Endothelial cell of umbilical vein (primary cell): Measurements from ENCODE around the gene C21orf58. TPM values are rescaled to one million over a fixed set of nuclear protein-coding genes. Genes with fewer than 3 reads are reported as not detected.
A peak's percentile ranks its signal among the peaks of the same experiment; 100 is the strongest.

ENCODE experiments used
- BruUV-seq: library from RNA; stranded (reverse); fragments of 400-500 nt; replicated peaks from 2 replicates; lab custom pipeline; 2021; lab: Mats Ljungman, UMichigan
- CTCF ChIA-PET: fragments of 300-600, 350-600 bp; sonication (Branson Sonifier 250); formaldehyde crosslinking; loops from one replicate; lab custom pipeline; 2021; ENCODE audit warnings: antibody characterized with exemption, inconsistent platforms; lab: Charles Lee
- POLR2A ChIA-PET: fragments of 300-600, 350-600 bp; sonication (Branson Sonifier 250); formaldehyde crosslinking; loops from one replicate; lab custom pipeline; 2021; ENCODE audit warnings: antibody characterized with exemption, inconsistent platforms; lab: Charles Lee
- DNase-seq: peaks from one replicate; pipeline ENCODE4 v3.0.0-alpha.2; 2011; ENCODE audit warnings: low read depth, low spot score
- FAIRE-seq: peaks from 2 replicates; lab custom pipeline; 2011; peaks lifted over from hg19 to GRCh38; lab: Jason Lieb, UNC
- H2AFZ ChIP-seq: 2 replicates; pipeline ENCODE4 v1.6.0; 2012; ENCODE audit warnings: low read depth, low read length, control low read depth, inconsistent platforms
- H3K27ac ChIP-seq: 2 replicates; pipeline ENCODE4 v1.5.1; 2011; ENCODE audit warnings: low read depth, mild to moderate bottlenecking, control low read depth, low read length, moderate library complexity; ENCODE audit not compliant: insufficient read depth
- H3K27me3 ChIP-seq, 2 experiments: 2 replicates each; pipeline versions ENCODE4 v1.6.0 to v1.6.1; 2011; ENCODE audit warnings: low read length in 2 of 2, mixed read lengths in 1 of 2; ENCODE audit not compliant: control insufficient read depth in 2 of 2, insufficient read depth in 2 of 2
- H3K36me3 ChIP-seq, 2 experiments: 2 replicates in 1 of 2; 3 replicates in 1 of 2; pipeline ENCODE4 v1.5.1; 2011; ENCODE audit warnings: low read length in 2 of 2, mild to moderate bottlenecking in 1 of 2, moderate library complexity in 1 of 2; ENCODE audit not compliant: control insufficient read depth in 2 of 2, insufficient read depth in 2 of 2; ENCODE audit errors: extremely low read depth in 1 of 2
- H3K4me1 ChIP-seq: 3 replicates; pipeline ENCODE4 v1.5.1; 2011; ENCODE audit warnings: mild to moderate bottlenecking, low read length; ENCODE audit not compliant: control insufficient read depth, insufficient read depth; ENCODE audit errors: extremely low read depth
- H3K4me2 ChIP-seq: 2 replicates; pipeline ENCODE4 v1.6.1; 2011; ENCODE audit warnings: low read length, control low read depth, mixed read lengths; ENCODE audit not compliant: insufficient read depth
- H3K4me3 ChIP-seq, 3 experiments: fragments of 200-600 bp in 1 of 3; sonication (generic), shearing (Covaris generic) in 1 of 3; replicated peaks in 1 of 3; 2 replicates each; pipeline ENCODE4 v1.5.1; 2011 to 2016; ENCODE audit warnings: control low read depth in 3 of 3, low read length in 3 of 3, mild to moderate bottlenecking in 2 of 3, inconsistent platforms in 1 of 3, low read depth in 1 of 3, moderate library complexity in 1 of 3; ENCODE audit not compliant: insufficient read depth in 1 of 3
- H3K79me2 ChIP-seq: 2 replicates; pipeline ENCODE4 v1.6.0; 2012; ENCODE audit warnings: low read length, inconsistent platforms; ENCODE audit not compliant: control insufficient read depth, insufficient read depth
- H3K9ac ChIP-seq: replicated peaks from 2 replicates; pipeline ENCODE3; 2011; ENCODE audit warnings: low read length, control low read depth; ENCODE audit not compliant: insufficient read depth; ENCODE audit errors: extremely low read depth
- H3K9me1 ChIP-seq: replicated peaks from 3 replicates; pipeline ENCODE4 v1.6.0; 2011; ENCODE audit warnings: mild to moderate bottlenecking, low read length; ENCODE audit not compliant: control insufficient read depth, insufficient read depth; ENCODE audit errors: extremely low read depth
- H3K9me3 ChIP-seq: replicated peaks from 2 replicates; pipeline ENCODE4 v1.5.1; 2012; ENCODE audit warnings: low read length, inconsistent platforms; ENCODE audit not compliant: control insufficient read depth, insufficient read depth
- H4K20me1 ChIP-seq: replicated peaks from 2 replicates; pipeline ENCODE3; 2011; ENCODE audit warnings: mild to moderate bottlenecking, low read length; ENCODE audit not compliant: control insufficient read depth, insufficient read depth; ENCODE audit errors: extremely low read depth
- CTCF ChIP-seq, 2 donors: IDR thresholded peaks; 1 replicate in 1 of 2; 2 replicates in 1 of 2; pipeline ENCODE4 v1.5.1; 2011; ENCODE audit warnings: low read length in 2 of 2, mild to moderate bottlenecking in 2 of 2, moderate library complexity in 2 of 2, control low read depth in 1 of 2, inconsistent platforms in 1 of 2, low read depth in 1 of 2; ENCODE audit not compliant: insufficient read depth in 1 of 2; ENCODE audit errors: extremely low read depth in 1 of 2
- FOS ChIP-seq: IDR thresholded peaks from 2 replicates; pipeline ENCODE4 v1.6.1; 2011; ENCODE audit warnings: mild to moderate bottlenecking, low read length, moderate library complexity, borderline replicate concordance; ENCODE audit not compliant: insufficient read depth
- JUN ChIP-seq: IDR thresholded peaks from 2 replicates; pipeline ENCODE4 v1.6.1; 2011; ENCODE audit warnings: borderline replicate concordance, low read depth; ENCODE audit not compliant: insufficient read length, insufficient read depth
- POLR2A ChIP-seq: IDR thresholded peaks from 2 replicates; pipeline ENCODE4 v1.6.1; 2012; ENCODE audit warnings: low read depth, mild to moderate bottlenecking, control low read depth, low read length
- POLR2AphosphoS5 ChIP-seq: IDR thresholded peaks from 2 replicates; pipeline ENCODE4 v1.6.1; 2012; ENCODE audit warnings: low read depth, mild to moderate bottlenecking, control low read depth, low read length, moderate library complexity; ENCODE audit not compliant: insufficient read depth
- dilution Hi-C: fragments of 300-500 bp; cut with MboI; formaldehyde crosslinking; loops from one replicate; pipeline ENCODE4 v1.15.0; 2019; ENCODE audit warnings: low sequenced_read_pairs; ENCODE audit not compliant: extremely low pct_ligation_motif_present
- intact Hi-C: fragments of 100-400 bp; cut with micrococcal nuclease; formaldehyde crosslinking; loops from one replicate; pipeline ENCODE4 v1.10.0; 2022
- polyA plus RNA-seq, 4 experiments: library from polyadenylated mRNA; depleted of rRNA in 3 of 4; stranded (reverse) in 3 of 4; unstranded in 1 of 4; fragments of >200 nt; gene quantifications; 2 replicates each; pipeline versions ENCODE4 v1.2.1 to v1.2.3, GENCODE V29; 2011 to 2012; ENCODE audit warnings: missing spikeins in 1 of 4
- total RNA-seq: library from RNA; stranded (reverse); gene quantifications from 2 replicates; pipeline ENCODE4 v1.2.3, GENCODE V29; 2021

The C21orf58 gene
- total and polyA plus RNA-seq, 2 donors (not counting 3 experiments of a cell fraction or from before 2014, with no cell fraction given): 6.0 to 24.3 TPM

- intact Hi-C loops: loop anchor here (2.0 to 5.0 kb wide), 4 partner anchors 96 to 354 kb away; partner anchors contain the start of gene LSS
- CTCF ChIA-PET: interaction anchor here (0.9 to 1.8 kb wide), 7 partner anchors 10 to 315 kb away, joined by 3 to 14 read pairs (median 4); partner anchors contain the start of genes MCM3AP and YBEY
- POLR2A ChIA-PET: no interaction called here
- H3K9me1 ChIP-seq: no peaks in the 10 kb centered on the region
- peak overlapping the region; percentile 90 for H3K9ac ChIP-seq
- no peaks in the 10 kb centered on the region for H3K27me3 ChIP-seq
- TF ChIP-seq FOS (no peak), POLR2A (peak; percentile 60), POLR2AphosphoS5 (peak; percentile 52), JUN (no peak), CTCF (IDR thresholded peaks at IDR 0.05; ENCODE audit: extremely low read depth in 1 of 2, insufficient read depth in 1 of 2, low read depth in 1 of 2, low read length in 2 of 2) (peak in 1 of 2 donors; percentile 22)
- H3K4me2 ChIP-seq: peak overlapping the region; percentile 83
- no TSS peak for BruUV-seq
- peak overlapping the region; percentile 65 to 99 (median 69) for H3K4me3 ChIP-seq
- peaks cover 62% of the 10 kb centered on the region for H3K79me2 ChIP-seq
- peaks cover 2 to 3% of the 10 kb centered on the region in 2 experiments for H3K36me3 ChIP-seq
- peak overlapping the region; percentile 84 for H3K27ac ChIP-seq
- DNase-seq (peak; percentile 76), FAIRE-seq (peak; percentile 59)
- H3K4me1 ChIP-seq: peaks cover 29% of the 10 kb centered on the region
- H3K9me3 ChIP-seq: no peaks in the 10 kb centered on the region
- H2AFZ ChIP-seq: peak overlapping the region; percentile 56
- H4K20me1 ChIP-seq: no peaks in the 10 kb centered on the region
- dilution Hi-C loops: no loop called here
Observed at GRCh38 chr21:46324390-46325072, 861 bp upstream of the C21orf58 start.
